ENCODE data around the gene ST6GALNAC4.
A peak's percentile ranks its signal among the peaks of the same experiment; 100 is the strongest.

The ST6GALNAC4 gene

GRCh38 chr9:127912296-127912695 is 4.5 kb downstream of the ST6GALNAC4 start:
- no peak overlapping the region for H2AFZ ChIP-seq (ENCODE audit: low read depth, low read length)
- peaks cover 70% of the 10 kb centered on the region for H3K36me3 ChIP-seq (replicated peaks; ENCODE audit: low read depth, low read length)
- H3K79me2 ChIP-seq (ENCODE audit: low read length) = peaks cover 78% of the 10 kb centered on the region
- no peaks in the 10 kb centered on the region for H3K9me3 ChIP-seq (ENCODE audit: insufficient read depth, low read length)
- peaks cover 76% of the 10 kb centered on the region for H3K4me1 ChIP-seq (ENCODE audit: low read length)
- peak overlapping the region; percentile 53 for H3K4me2 ChIP-seq (ENCODE audit: low read length)
- peak overlapping the region; percentile 44; the same call in 1 of the 2 replicates for H3K9ac ChIP-seq (ENCODE audit: low read length)
- no peak for TF ChIP-seq EZH2phosphoT487 (IDR thresholded peaks at IDR 0.05; ENCODE audit: low read depth)
- H3K27ac ChIP-seq (ENCODE audit: low read length) = peak overlapping the region; percentile 95
- no peaks in the 10 kb centered on the region for H3K27me3 ChIP-seq (ENCODE audit: low read depth, low read length)
- peak overlapping the region; percentile 37; the same call in 1 of the 2 replicates for H3K4me3 ChIP-seq (ENCODE audit: low read length)
- H4K20me1 ChIP-seq (ENCODE audit: insufficient read depth, low read length) = peaks cover 22% of the 10 kb centered on the region

GRCh38 chr9:127910613-127911205 is 6.1 kb downstream of the ST6GALNAC4 start:
- TF ChIP-seq CTCF (IDR thresholded peaks at IDR 0.05; ENCODE audit: low read depth, low read length) = peak; percentile 32
- no peak for TF ChIP-seq EZH2phosphoT487 (IDR thresholded peaks at IDR 0.05; ENCODE audit: low read depth)
- Histone ChIP-seq H3K9me3 (ENCODE audit: insufficient read depth, low read length) (no peaks in the 10 kb centered on the region), H3K9ac (ENCODE audit: low read length) (peak overlapping the region; percentile 85), H3K4me3 (ENCODE audit: low read length) (peak overlapping the region; percentile 72), H3K79me2 (ENCODE audit: low read length) (peaks cover 70% of the 10 kb centered on the region), H3K4me1 (ENCODE audit: low read length) (peaks cover 90% of the 10 kb centered on the region), H3K27me3 (ENCODE audit: low read depth, low read length) (no peaks in the 10 kb centered on the region), H4K20me1 (ENCODE audit: insufficient read depth, low read length) (peaks cover 28% of the 10 kb centered on the region), H3K4me2 (ENCODE audit: low read length) (peak overlapping the region; percentile 93), H2AFZ (ENCODE audit: low read depth, low read length) (no peak overlapping the region), H3K27ac (ENCODE audit: low read length) (peak overlapping the region; percentile 95), H3K36me3 (replicated peaks; ENCODE audit: low read depth, low read length) (peaks cover 66% of the 10 kb centered on the region)

- Histone ChIP-seq H3K4me2 (ENCODE audit: low read length) (peak overlapping the region; percentile 93; the same call in 1 of the 2 replicates), H3K36me3 (replicated peaks; ENCODE audit: low read depth, low read length) (peaks cover 63% of the 10 kb centered on the region), H3K27ac (ENCODE audit: low read length) (peak overlapping the region; percentile 95)
Observed at GRCh38 chr9:127909839-127910273, 7.0 kb downstream of the ST6GALNAC4 start.

GRCh38 chr9:127908660-127908926 is 8.2 kb downstream of the ST6GALNAC4 start:
- Histone ChIP-seq H3K4me1 (ENCODE audit: low read length) (peaks cover 91% of the 10 kb centered on the region), H3K4me3 (ENCODE audit: low read length) (no peak overlapping the region), H3K4me2 (ENCODE audit: low read length) (no peak overlapping the region), H3K36me3 (replicated peaks; ENCODE audit: low read depth, low read length) (peaks cover 54% of the 10 kb centered on the region), H3K27ac (ENCODE audit: low read length) (no peak overlapping the region), H3K9ac (ENCODE audit: low read length) (no peak overlapping the region), H2AFZ (ENCODE audit: low read depth, low read length) (no peak overlapping the region), H3K27me3 (ENCODE audit: low read depth, low read length) (no peaks in the 10 kb centered on the region), H3K9me3 (ENCODE audit: insufficient read depth, low read length) (no peaks in the 10 kb centered on the region), H4K20me1 (ENCODE audit: insufficient read depth, low read length) (peaks cover 28% of the 10 kb centered on the region), H3K79me2 (ENCODE audit: low read length) (peaks cover 49% of the 10 kb centered on the region)
- no peak for TF ChIP-seq EZH2phosphoT487 (IDR thresholded peaks at IDR 0.05; ENCODE audit: low read depth)
- no peak for TF ChIP-seq CTCF (IDR thresholded peaks at IDR 0.05; ENCODE audit: low read depth, low read length)

More at GRCh38 chr9:127909839-127910273, 7.0 kb downstream of the ST6GALNAC4 start:
- Histone ChIP-seq H3K9me3 (ENCODE audit: insufficient read depth, low read length) (no peaks in the 10 kb centered on the region), H4K20me1 (ENCODE audit: insufficient read depth, low read length) (peaks cover 28% of the 10 kb centered on the region), H2AFZ (ENCODE audit: low read depth, low read length) (no peak overlapping the region), H3K4me3 (ENCODE audit: low read length) (no peak overlapping the region), H3K4me1 (ENCODE audit: low read length) (peaks cover 91% of the 10 kb centered on the region), H3K79me2 (ENCODE audit: low read length) (peaks cover 62% of the 10 kb centered on the region), H3K9ac (ENCODE audit: low read length) (no peak overlapping the region), H3K27me3 (ENCODE audit: low read depth, low read length) (no peaks in the 10 kb centered on the region)
- TF ChIP-seq CTCF (IDR thresholded peaks at IDR 0.05; ENCODE audit: low read depth, low read length) (no peak), EZH2phosphoT487 (IDR thresholded peaks at IDR 0.05; ENCODE audit: low read depth) (no peak)
